Right lung (tissue), 10 donors: ENCODE measurements around the gene ACYP2. TPM values are rescaled to one million over a fixed set of nuclear protein-coding genes. Genes with fewer than 3 reads are reported as not detected.
"Not testable (repeated sequence)": the region's sequence is repeated elsewhere in the genome, so short reads cannot be mapped to it uniquely, and the experiment has no call there.

Experiments
- DNase-seq, 2 donors: peaks; one replicate each; pipeline ENCODE4 v3.0.0-alpha.2; 2013
- long read RNA-seq, 8 donors: transcript quantifications; one replicate each; lab custom pipeline, GENCODE V29; 2026
- polyA plus RNA-seq, 5 donors: library from polyadenylated mRNA; unstranded; fragments of 120-200 nt; gene quantifications; one replicate each; pipeline versions ENCODE4 v1.2.1 to v1.2.3, GENCODE V29; 2013; ENCODE audit warnings: inconsistent platforms in 1 of 5, low replicate concordance in 1 of 5; ENCODE audit not compliant: insufficient read length in 5 of 5, insufficient read depth in 1 of 5

ACYP2 gene
- polyA plus RNA-seq = 10 to 100 TPM; 14.7 to 16.8 (median 15.4) TPM
- long read RNA-seq, donor 1, partial matches to known transcripts = 5 of 12 reads
- long read RNA-seq, donor 1, other reads (novel, unspliced or antisense) = 6 of 12 reads
- long read RNA-seq, donor 2 = 0 reads
- long read RNA-seq, donor 3, partial matches to known transcripts = 10 of 15 reads
- long read RNA-seq, donor 3, other reads (novel, unspliced or antisense) = 5 of 15 reads
- long read RNA-seq, donor 4, partial matches to known transcripts = 0 of 1 reads
- long read RNA-seq, donor 4, other reads (novel, unspliced or antisense) = 0 of 1 reads
- long read RNA-seq, donor 5, partial matches to known transcripts = 0 of 6 reads
- long read RNA-seq, donor 5, other reads (novel, unspliced or antisense) = 6 of 6 reads
- long read RNA-seq, donor 6, partial matches to known transcripts = 0 of 7 reads
- long read RNA-seq, donor 6, other reads (novel, unspliced or antisense) = 7 of 7 reads
- long read RNA-seq, donor 7 = 0 reads
- long read RNA-seq, donor 8 = 0 reads

- DNase-seq = peak; percentile 96 to 97
These were observed at the start of gene ACYP2 for GRCh38 chr2:54115284-54116137. ACYP2 (plus strand) TSS chr2:54115615.

DNA sequence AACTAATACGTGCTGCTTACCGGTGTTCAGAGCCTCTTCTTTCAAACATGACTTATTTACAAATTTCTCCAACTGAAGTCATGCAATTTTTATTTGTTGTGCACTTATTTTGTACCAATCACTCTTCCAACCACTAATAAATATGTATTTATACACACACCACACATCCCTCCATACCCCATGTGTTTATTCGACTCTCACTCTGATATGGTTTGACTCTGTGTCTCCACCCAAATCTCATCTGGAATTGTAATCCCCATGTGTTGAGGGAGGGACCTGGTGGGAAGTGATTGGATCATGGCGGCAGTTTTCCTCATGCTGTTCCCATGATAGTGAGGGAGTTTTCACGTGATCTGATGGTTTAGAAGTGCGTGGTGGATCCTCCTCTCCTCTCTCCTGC, 49.5 kb upstream of the ACYP2 start:
- DNase-seq = no peak

- no peak for DNase-seq
These were observed 47.5 kb upstream of the ACYP2 start for GRCh38 chr2:54067851-54068375.

GRCh38 chr2:54072483-54072882, 42.9 kb upstream of the ACYP2 start:
- DNase-seq = not testable (repeated sequence)

GRCh38 chr2:54073796-54074195, 41.6 kb upstream of the ACYP2 start:
- no peak for DNase-seq

DNA sequence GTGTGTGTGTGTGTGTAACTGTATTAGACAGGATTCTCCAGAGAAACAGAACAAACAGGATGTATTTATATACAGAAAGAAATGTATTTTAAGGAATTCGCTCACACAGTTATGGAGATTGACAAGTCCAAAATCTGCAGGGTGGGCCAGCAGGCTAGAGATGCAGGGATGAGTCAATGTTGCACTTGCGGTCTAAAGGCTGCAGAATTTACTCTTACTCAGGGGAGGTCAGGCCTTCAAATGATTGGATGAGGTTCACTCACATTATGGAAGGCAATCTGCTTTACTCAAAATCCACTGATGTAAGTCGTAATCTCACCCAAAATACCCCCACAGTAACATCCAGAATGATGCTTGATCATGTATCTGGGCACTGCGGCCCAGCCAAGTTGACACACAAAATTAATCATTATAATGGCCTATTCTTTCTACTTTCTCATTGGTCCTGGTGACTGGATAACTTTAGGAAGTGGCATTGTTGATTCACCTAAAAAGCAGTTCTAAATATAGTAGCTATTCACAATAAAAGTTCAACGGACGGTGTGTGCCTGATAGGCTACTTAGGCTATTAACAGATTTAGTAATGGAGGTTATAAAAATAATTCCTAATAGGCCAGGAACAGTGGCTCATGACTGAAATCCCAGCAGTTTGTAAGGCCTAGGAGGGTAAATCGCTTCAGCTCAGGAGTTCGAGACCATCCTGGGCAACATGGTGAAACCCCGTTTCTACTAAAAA, 40.6 kb upstream of the ACYP2 start:
- no peak for DNase-seq

DNA sequence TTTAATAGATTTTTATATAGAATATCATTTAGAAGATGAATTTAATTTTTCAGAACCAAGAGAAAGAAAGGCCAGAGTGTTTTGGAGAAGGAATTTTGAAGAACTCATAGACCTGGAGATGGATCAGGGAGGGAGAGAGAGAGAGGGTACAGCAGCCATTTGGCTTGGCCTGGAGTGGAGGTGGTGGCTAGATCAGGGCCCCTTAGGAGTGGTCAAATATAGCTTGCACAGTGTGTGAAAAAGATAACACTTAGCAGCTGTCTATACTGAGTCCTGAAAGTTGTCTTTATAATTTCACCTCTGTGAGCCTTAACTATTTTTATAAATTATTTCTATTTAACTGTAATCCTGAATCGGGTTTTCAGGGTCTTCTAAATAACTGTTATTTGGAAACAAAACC, 38.8 kb upstream of the ACYP2 start:
- no peak for DNase-seq

- DNase-seq = no peak
These were observed 38.1 kb upstream of the ACYP2 start for GRCh38 chr2:54077088-54077900.

DNA sequence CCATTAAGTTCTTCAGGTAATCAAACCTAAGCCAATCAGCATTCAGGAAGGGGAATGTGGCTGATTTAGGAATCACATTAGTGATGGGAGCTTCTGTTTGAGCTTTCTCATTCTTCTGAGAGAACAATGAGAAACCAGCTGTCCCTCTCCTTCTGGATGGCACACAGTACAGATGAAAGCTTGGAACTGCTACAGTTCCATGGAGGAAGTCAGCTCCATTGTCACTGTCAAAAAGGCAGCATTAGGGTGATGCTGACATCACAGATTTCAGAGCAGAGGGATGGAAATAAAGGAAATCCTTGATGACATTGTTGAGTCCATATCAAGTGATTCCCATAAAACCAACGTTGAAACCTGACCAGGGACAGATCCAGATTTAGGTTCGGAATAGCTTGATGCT, 36.1 kb upstream of the ACYP2 start:
- no peak for DNase-seq

DNA sequence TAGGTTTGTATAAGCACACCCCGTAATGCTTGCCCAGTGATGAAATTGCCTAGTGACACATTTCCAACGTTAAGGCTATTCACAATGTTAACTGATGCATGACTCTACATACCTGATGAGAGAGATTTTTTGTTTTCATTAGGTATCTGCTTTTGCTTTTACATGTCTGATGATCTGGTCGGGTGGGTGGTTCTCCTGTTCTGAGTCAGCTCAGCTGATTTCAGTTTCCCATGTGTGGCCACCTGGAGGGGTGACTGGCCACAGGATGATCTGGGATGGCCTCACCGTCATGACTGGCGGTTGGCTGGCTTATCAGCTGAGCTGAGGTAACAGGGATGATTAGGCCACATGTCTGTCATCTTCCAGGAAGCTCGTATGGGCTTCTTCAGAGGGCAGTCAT, 33.8 kb upstream of the ACYP2 start:
- no peak for DNase-seq

GRCh38 chr2:54083021-54083420, 32.4 kb upstream of the ACYP2 start:
- no peak for DNase-seq

DNA sequence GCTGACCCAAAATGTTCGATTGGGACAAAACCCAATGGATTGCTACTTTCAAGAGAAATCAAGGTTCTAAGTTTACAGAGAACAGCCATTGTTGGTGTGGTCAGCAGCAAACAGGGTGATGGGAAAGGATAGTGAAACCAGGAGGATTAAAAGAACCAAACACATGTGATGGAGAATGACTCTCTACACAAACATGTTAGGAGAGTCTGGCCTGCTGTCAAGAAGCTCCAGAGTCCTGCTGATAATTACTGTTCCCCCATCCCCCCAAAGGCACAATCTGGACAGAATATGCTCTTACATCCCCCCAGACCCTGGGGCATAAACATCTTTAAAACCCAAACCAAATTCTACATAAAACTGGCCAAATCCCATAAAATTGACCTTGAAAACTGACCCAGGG, 32.0 kb upstream of the ACYP2 start:
- DNase-seq = no peak

- no peak for DNase-seq
These were observed 30.8 kb upstream of the ACYP2 start for GRCh38 chr2:54084600-54084999.

GRCh38 chr2:54085069-54085468, 30.3 kb upstream of the ACYP2 start:
- DNase-seq = no peak

DNA sequence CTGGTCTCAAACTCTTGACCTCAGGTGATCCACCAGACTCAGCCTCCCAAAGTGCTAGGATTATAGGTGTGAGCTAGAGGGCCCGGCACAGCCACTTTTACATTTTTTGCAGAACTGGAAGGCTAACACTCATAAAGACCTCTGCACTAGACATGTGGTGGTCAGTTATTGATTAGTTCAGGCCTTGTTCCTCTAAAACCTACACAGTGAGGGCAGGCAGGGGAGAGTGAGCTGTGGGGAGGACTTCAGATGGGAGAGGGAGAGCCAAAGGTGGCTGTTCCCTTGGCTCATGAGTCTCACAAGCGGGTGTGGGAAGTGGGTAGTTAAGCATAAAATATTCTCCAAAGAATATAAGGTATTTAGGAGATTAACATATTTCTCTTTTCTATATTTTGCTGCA, 29.3 kb upstream of the ACYP2 start:
- DNase-seq = no peak

GRCh38 chr2:54088191-54088634, 27.2 kb upstream of the ACYP2 start:
- DNase-seq = no peak

DNA sequence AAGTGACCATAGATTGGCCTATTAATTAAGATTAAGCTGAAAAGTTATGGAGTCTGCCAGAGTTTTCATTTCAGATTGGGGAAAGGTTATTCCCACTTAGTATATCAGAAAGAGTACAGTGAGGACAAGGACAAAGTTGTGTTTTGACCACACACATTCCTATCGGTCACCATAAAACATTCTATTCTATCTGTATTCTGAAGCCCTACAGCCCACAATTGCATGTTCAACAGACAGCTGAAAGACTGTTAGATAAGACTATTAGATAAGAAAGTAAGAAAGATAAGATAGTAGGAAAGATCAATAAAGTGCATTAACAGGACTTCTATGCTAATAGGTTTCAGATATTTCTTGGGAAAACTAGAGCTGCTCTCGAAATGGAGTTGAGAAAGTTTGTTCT, 26.7 kb upstream of the ACYP2 start:
- no peak for DNase-seq

- no peak for DNase-seq
These were observed 24.8 kb upstream of the ACYP2 start for GRCh38 chr2:54090521-54091117.

DNA sequence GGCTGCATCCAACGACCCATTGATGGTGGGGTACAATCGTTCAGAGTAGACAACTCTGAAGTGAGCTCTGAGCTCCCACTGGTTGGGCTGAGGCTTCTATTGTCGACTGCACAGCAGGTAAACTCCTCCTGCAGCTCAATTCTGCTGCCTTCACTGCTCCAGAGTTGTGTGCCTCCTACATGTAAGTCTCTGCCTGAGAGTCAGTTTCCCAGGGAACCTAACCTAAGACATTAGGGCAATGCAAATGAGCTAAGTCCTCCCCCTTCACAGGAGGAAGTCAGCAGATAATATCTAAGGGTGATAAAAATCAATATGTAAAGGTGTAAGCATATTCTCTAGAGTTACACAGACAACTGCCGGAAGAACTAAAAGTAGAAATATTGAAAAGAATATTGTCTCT, 22.5 kb upstream of the ACYP2 start:
- DNase-seq = no peak

DNA sequence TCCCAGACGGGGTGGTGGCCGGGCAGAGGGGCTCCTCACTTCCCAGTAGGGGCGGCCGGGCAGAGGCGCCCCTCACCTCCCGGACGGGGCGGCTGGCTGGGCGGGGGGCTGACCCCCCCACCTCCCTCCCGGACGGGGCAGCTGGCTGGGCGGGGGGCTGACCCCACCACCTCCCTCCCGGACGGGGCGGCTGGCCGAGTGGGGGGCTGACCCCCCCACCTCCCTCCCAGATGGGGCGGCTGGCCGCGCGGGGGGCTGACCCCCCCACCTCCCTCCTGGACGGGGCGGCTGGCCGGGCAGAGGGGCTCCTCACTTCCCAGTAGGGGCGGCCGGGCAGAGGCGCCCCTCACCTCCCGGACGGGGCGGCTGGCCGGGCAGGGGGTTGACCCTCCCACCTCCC, 20.0 kb upstream of the ACYP2 start:
- not testable (repeated sequence) for DNase-seq
